ENCODE measurements around the gene SLCO3A1.

DNA sequence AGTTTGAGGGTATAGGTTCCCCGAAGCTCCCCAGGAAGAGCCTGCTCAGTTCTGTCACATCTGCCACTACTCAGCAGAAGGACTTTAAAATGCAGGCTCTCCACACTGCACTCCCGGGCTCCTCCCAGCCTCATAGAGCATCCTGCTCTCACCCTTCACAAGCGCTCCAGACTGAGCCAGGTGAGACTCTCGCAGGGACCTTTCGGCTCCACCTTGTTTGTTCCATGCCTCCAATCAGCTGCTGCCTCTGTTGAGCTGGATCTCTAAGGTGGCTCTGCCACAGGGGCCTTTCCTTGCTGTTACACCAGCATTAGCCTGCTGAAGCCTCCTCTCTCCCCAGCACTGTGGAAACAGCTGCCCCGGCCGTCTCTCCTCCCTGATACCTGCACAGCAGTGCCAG lies 56.1 kb downstream of the SLCO3A1 start:
- TF ChIP-seq, protein P1, sequence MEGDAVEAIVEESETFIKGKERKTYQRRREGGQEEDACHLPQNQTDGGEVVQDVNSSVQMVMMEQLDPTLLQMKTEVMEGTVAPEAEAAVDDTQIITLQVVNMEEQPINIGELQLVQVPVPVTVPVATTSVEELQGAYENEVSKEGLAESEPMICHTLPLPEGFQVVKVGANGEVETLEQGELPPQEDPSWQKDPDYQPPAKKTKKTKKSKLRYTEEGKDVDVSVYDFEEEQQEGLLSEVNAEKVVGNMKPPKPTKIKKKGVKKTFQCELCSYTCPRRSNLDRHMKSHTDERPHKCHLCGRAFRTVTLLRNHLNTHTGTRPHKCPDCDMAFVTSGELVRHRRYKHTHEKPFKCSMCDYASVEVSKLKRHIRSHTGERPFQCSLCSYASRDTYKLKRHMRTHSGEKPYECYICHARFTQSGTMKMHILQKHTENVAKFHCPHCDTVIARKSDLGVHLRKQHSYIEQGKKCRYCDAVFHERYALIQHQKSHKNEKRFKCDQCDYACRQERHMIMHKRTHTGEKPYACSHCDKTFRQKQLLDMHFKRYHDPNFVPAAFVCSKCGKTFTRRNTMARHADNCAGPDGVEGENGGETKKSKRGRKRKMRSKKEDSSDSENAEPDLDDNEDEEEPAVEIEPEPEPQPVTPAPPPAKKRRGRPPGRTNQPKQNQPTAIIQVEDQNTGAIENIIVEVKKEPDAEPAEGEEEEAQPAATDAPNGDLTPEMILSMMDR (IDR thresholded peaks at IDR 0.05; ENCODE audit: borderline replicate concordance, extremely low read depth, low read length, poor library complexity, severe bottlenecking): no peak
- TF ChIP-seq EZH2 (IDR thresholded peaks at IDR 0.05; ENCODE audit: borderline replicate concordance, low read depth, low read length, severe bottlenecking): no peak
